ENCODE data around the gene SPEN.
A peak's percentile ranks its signal among the peaks of the same experiment; 100 is the strongest.
"Not testable (repeated sequence)": the region's sequence is repeated elsewhere in the genome, so short reads cannot be mapped to it uniquely, and the experiment has no call there.

The SPEN gene

GRCh38 chr1:15835205-15835740, 12.2 kb upstream of the SPEN start:
- no peak for DNase-seq

GRCh38 chr1:15835741-15836510, 11.6 kb upstream of the SPEN start:
- peak; percentile 91 to 92 for DNase-seq

- not testable (repeated sequence) for DNase-seq
Observed at GRCh38 chr1:15836511-15836771, 11.1 kb upstream of the SPEN start.

GRCh38 chr1:15836772-15837669, 10.5 kb upstream of the SPEN start:
- DNase-seq = peak; percentile 64 to 76

- no peak for DNase-seq
Observed at GRCh38 chr1:15837931-15838330, 9.6 kb upstream of the SPEN start.

GRCh38 chr1:15838721-15839120, 8.8 kb upstream of the SPEN start:
- no peak for DNase-seq

GRCh38 chr1:15843826-15844572, 3.5 kb upstream of the SPEN start:
- DNase-seq = no peak

GRCh38 chr1:15846056-15846455, 1.5 kb upstream of the SPEN start:
- DNase-seq = not testable (repeated sequence)

GRCh38 chr1:15847893-15848142, 311 bp downstream of the SPEN start:
- DNase-seq = no peak

- DNase-seq = no peak
Observed at GRCh38 chr1:15848143-15848928, 829 bp downstream of the SPEN start.

- peak; percentile 28 to 43 for DNase-seq
Observed at GRCh38 chr1:15848929-15849774, 1.6 kb downstream of the SPEN start.

GRCh38 chr1:15849775-15850324, 2.3 kb downstream of the SPEN start:
- peak in 1 of 2 experiments; percentile 15 for DNase-seq

- peak in 1 of 2 experiments; percentile 10 for DNase-seq
Observed at GRCh38 chr1:15850471-15851001, 3.0 kb downstream of the SPEN start.

GRCh38 chr1:15851210-15852035, 3.9 kb downstream of the SPEN start:
- peak in 1 of 2 experiments; percentile 5 for DNase-seq

GRCh38 chr1:15852036-15852827, 4.7 kb downstream of the SPEN start:
- no peak for DNase-seq

GRCh38 chr1:15852828-15853302, 5.4 kb downstream of the SPEN start:
- DNase-seq = no peak

GRCh38 chr1:15856888-15857287, 9.4 kb downstream of the SPEN start:
- DNase-seq = no peak

GRCh38 chr1:15858069-15858670, 10.7 kb downstream of the SPEN start:
- DNase-seq = no peak

Data from AML-193 (cell line).